GM18519 (cell line): ENCODE measurements around the gene MLH1.
A peak's percentile ranks its signal among the peaks of the same experiment; 100 is the strongest.
"Not testable (repeated sequence)": the region's sequence is repeated elsewhere in the genome, so short reads cannot be mapped to it uniquely, and the experiment has no call there.

Experiments used
- ATAC-seq: cut with Tn5 transposase; IDR thresholded peaks from one replicate; pipeline ENCODE4 v1.9.1; 2021; ENCODE audit warnings: mild to moderate bottlenecking, moderate library complexity; ENCODE audit not compliant: unreplicated experiment, low FRiP score

The MLH1 gene

GRCh38 chr3:37031096-37031682 is 37.9 kb downstream of the MLH1 start:
- no peak for ATAC-seq

GRCh38 chr3:37032961-37033360 is 39.6 kb downstream of the MLH1 start:
- ATAC-seq = no peak

- no peak for ATAC-seq
These were observed 44.0 kb downstream of the MLH1 start for GRCh38 chr3:37037352-37037751.

- ATAC-seq = no peak
These were observed 46.0 kb downstream of the MLH1 start for GRCh38 chr3:37039161-37039846.

- no peak for ATAC-seq
These were observed 46.9 kb downstream of the MLH1 start for GRCh38 chr3:37040231-37040630.

- ATAC-seq = no peak
These were observed 48.4 kb downstream of the MLH1 start for GRCh38 chr3:37041546-37042195.

- ATAC-seq = not testable (repeated sequence)
These were observed 49.4 kb downstream of the MLH1 start for GRCh38 chr3:37042712-37043111.

- ATAC-seq = no peak
These were observed 57.0 kb downstream of the MLH1 start for GRCh38 chr3:37050282-37050681.

- no peak for ATAC-seq
These were observed 59.5 kb downstream of the MLH1 start for GRCh38 chr3:37052860-37053259.

- ATAC-seq = no peak
These were observed 60.0 kb downstream of the MLH1 start for GRCh38 chr3:37053337-37053736.

GRCh38 chr3:37053753-37054152 is 60.4 kb downstream of the MLH1 start:
- ATAC-seq = no peak

- peak; percentile 87 for ATAC-seq
These were observed 61.1 kb downstream of the MLH1 start for GRCh38 chr3:37054370-37054769.

GRCh38 chr3:37055077-37055476 is 61.8 kb downstream of the MLH1 start:
- not testable (repeated sequence) for ATAC-seq

GRCh38 chr3:37056826-37057225 is 63.5 kb downstream of the MLH1 start:
- no peak for ATAC-seq

- no peak for ATAC-seq
These were observed 64.8 kb downstream of the MLH1 start for GRCh38 chr3:37058117-37058516.

- no peak for ATAC-seq
These were observed 71.4 kb downstream of the MLH1 start for GRCh38 chr3:37064747-37065146.

- no peak for ATAC-seq
These were observed 74.3 kb downstream of the MLH1 start for GRCh38 chr3:37067577-37067976.

- ATAC-seq = no peak
These were observed 74.7 kb downstream of the MLH1 start for GRCh38 chr3:37068031-37068430.

GRCh38 chr3:37071921-37072320 is 78.6 kb downstream of the MLH1 start:
- no peak for ATAC-seq

- no peak for ATAC-seq
These were observed 79.6 kb downstream of the MLH1 start for GRCh38 chr3:37072892-37073291.

- no peak for ATAC-seq
These were observed 80.9 kb downstream of the MLH1 start for GRCh38 chr3:37074178-37074577.

GRCh38 chr3:37075955-37076354 is 82.6 kb downstream of the MLH1 start:
- ATAC-seq = no peak
